Stomach (tissue), 4 donors: ENCODE results near the gene CD151.

Source experiments
- CTCF ChIP-seq, 7 experiments: fragments of 450-650 bp in 4 of 7; fragments of 200-600 bp in 3 of 7; sonication (generic) in 3 of 7; IDR thresholded peaks; one replicate each; pipeline ENCODE4 v1.5.1; 2016 to 2019; ENCODE audit warnings: antibody characterized with exemption in 7 of 7, control low read depth in 2 of 7, mild to moderate bottlenecking in 1 of 7
- POLR2A ChIP-seq, 4 donors: fragments of 450-650 bp; IDR thresholded peaks; one replicate each; pipeline ENCODE4 v1.6.1; 2016; ENCODE audit warnings: antibody characterized with exemption in 4 of 4, control low read depth in 2 of 4, mild to moderate bottlenecking in 1 of 4, moderate library complexity in 1 of 4
- POLR2AphosphoS5 ChIP-seq, 3 donors: sonication (generic); formaldehyde crosslinking; IDR thresholded peaks; one replicate each; pipeline ENCODE4 v1.6.1; 2016; ENCODE audit warnings: antibody characterized with exemption in 3 of 3

DNA sequence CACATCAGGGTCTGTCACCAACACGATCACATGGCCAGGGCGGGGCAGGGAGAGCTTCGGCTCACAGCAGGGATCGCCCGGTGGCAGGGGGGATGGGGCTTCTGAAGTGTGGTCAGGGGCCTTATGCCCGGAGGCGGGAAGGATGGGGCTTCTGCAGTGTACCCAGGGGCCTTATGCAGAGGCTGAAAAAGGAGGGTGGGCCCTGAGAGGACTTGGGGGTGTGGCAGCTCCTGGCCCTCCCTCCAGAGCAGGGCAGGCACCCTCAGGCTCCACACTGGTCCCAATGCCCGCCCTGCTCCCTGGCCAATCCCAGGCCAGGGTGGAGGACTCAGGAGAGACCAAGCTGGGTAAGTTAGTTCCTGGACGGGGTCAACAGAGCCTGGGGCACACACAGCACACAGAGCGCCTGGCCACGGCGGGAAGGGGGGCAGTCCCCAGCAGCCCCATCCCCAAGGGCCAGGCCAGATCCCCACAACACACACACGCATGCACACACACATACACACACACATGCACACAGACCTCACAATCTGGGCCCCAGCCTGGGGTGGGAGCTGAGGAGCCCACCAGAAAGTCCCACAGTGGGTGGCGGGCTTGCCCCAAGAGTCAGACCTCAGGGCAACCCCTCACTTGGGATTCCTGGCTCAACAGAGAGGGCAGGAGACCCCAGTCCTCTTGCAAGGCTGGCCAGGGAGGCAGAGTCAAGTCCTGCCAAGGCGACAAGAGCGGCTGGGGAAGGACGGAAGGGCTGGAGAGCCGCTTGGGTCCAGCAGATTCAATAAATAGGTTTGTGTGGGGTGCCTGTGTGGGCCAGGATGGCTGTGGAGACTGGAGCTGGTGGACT is 41.8 kb upstream of the CD151 start:
- TF ChIP-seq POLR2A (IDR thresholded peaks at IDR 0.05) (no peak), CTCF (IDR thresholded peaks at IDR 0.05) (no peak), POLR2AphosphoS5 (IDR thresholded peaks at IDR 0.05) (no peak)
